ENCODE results near the gene OR2A14.
"Not testable (repeated sequence)": the region's sequence is repeated elsewhere in the genome, so short reads cannot be mapped to it uniquely, and the experiment has no call there.

OR2A14 gene

DNA sequence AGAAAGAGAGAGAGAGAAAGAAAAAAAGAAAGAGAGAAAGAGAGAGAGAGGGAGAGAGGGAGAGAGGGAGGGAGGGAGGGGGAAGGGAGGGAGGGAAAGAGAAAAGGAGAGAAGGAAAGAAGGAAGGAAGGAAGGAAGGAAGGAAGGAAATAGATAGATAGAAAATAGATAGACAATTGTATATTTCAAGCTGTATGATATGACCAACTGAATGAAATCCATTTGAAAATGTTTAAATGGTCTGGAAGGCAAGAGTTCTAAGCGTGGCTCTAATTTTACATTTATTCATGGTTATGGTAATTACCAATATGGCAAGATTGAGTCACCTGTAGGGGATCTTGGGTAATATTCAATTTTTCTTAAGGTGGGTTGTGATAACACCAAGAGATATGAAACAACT is 35.9 kb downstream of the OR2A14 start:
- no peak for DNase-seq

DNA sequence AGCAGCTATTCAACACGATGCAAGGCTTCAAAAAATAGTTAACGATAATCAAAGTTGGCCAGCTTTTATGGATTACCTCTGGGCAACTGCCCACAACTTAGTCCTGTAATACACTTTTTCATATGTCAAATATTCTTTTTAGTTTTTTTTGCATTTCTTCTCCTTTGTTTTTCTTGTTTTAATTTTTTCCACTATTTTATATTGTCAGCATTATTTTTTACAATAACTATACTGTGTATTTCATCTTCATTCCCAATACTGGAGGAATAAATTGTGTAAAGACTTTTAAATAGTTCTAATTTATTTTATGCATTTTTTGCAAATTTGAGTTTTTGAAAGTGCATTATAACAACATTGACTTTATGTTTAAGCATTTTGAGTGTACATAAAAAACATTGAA is 41.8 kb downstream of the OR2A14 start:
- DNase-seq, result no peak

DNA sequence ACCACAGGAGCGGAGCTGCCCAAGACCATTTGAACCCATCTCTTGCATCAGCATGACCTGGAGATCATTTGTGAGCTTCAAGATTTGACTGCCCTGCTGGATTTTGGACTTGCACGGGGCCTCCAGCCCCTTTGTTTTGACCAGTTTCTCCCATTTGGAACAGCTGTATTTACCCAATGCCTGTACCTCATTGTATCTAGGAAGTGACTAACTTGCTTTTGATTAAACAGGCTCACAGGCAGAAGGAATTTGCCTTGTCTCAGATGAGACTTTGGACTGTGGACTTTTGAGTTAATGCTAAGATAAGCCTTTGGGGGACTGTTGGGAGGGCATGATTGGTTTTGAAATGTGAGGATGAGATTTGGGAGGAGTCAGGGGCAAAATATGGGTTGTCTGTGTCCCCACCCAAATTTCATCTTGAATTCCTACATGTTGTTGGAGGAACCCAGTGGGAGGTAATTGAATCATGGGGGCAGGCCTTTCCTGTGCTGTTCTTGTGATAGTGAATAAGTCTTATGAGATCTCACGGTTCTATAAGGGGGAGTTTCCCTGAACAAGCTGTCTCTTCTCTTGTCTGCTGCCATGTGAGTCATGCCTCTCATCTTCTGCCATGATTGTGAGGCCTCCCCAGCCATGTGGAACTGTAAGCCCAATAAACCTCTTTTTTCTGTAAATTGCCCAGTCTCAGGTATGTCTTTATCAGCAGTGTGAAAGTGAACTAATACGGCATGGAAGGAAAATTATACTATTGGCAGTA is 48.8 kb downstream of the OR2A14 start:
- not testable (repeated sequence) for DNase-seq

DNA sequence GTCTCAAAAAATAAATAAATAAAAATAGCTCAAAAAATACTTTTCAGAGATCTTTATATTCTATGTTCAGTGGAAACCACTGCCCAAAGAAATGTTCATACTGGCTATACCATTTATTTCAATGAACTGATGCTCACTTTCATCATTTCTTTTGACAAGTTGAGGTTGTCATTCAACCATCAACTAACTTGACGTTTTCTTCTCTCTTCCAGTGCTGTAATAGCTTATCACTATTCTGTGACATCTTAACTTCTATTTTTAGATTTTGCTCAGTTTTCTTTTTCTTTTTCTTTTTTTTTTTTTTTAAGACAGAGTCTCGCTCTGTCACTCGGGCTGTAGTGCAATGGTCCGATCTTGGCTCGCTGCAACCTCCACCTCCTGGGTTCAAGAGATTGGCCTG is 51.6 kb downstream of the OR2A14 start:
- no peak for DNase-seq

DNA sequence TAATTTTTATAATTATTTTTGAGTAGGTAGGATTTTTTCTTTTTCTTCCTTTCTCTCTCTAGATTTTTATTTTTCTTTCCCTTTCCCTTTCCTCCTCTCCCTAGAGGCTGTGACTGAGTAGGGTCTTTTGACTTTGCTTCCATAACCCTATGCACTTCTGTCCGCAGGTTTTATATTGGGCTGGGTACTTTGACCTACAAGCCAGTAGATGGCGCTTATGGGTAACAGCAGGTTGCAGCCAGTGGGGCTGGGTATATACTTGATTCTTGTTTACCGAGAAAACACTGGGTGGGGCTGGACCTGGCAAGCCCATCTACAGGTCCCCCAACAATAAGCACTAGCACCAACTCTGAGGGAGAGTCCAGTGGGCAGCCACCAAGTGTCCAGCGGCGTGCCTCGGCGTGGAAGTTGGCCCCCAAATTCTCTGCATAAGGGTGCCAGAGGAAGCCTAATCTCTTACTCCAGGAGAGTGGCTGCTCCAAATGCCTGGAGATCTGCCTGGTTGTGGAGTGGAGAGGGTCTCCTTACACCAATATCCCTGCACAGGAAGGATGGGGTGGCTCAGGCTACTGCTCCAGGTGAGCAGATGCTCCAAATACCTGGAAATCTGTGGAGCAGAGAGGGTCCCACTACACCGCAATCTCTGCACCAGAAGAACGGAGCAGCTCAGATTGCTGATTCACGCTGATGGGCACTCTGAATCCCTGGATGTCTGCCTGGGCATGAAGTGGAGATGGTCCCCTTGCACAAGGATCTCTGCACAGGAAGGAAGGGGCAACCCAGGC is 55.6 kb downstream of the OR2A14 start:
- DNase-seq, result not testable (repeated sequence)

DNA sequence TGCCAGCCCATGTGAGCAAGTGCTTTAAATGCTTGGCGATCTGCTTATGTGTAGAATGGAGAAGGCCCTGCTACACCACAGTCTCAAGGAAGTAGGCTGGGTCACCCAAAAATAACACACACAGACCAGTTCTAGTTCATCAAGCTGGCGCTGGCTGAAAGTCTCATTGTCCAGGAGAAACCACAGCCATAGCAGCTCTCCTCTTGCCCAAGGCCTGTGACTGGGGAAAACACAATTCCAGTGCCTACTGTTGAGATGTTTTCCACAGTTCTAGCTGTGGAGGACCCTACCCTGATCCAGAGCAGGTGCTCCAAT is 56.1 kb downstream of the OR2A14 start:
- not testable (repeated sequence) for DNase-seq
